Dermis blood vessel endothelial cell (primary cell): ENCODE results near the gene SIK2. TPM values are rescaled to one million over a fixed set of nuclear protein-coding genes. Genes with fewer than 3 reads are reported as not detected.
"Not testable (repeated sequence)": the region's sequence is repeated elsewhere in the genome, so short reads cannot be mapped to it uniquely, and the experiment has no call there.

Experiments
- DNase-seq: peaks from one replicate; pipeline ENCODE4 v3.0.0; 2010
- total RNA-seq: library from RNA; depleted of rRNA; stranded (reverse); fragments of >200 nt; gene quantifications from 2 replicates; pipeline ENCODE4 v1.2.3, GENCODE V29; 2014

The SIK2 gene
- total RNA-seq, 1 donor from 2014 or later = 12.8 TPM

- DNase-seq = no peak
Measured at GRCh38 chr11:111629499-111629898, 27.2 kb downstream of the SIK2 start.

GRCh38 chr11:111631024-111631665 lies 28.9 kb downstream of the SIK2 start:
- DNase-seq = no peak

- DNase-seq = peak; percentile 53
Measured at GRCh38 chr11:111631666-111632039, 29.4 kb downstream of the SIK2 start.

GRCh38 chr11:111632516-111633220 lies 30.4 kb downstream of the SIK2 start:
- DNase-seq = no peak

GRCh38 chr11:111633248-111633647 lies 31.0 kb downstream of the SIK2 start:
- peak; percentile 3 for DNase-seq

GRCh38 chr11:111633756-111634362 lies 31.6 kb downstream of the SIK2 start:
- DNase-seq = peak; percentile 74

GRCh38 chr11:111634981-111635705 lies 32.9 kb downstream of the SIK2 start:
- peak; percentile 31 for DNase-seq

- DNase-seq = peak; percentile 6
Measured at GRCh38 chr11:111635706-111636045, 33.4 kb downstream of the SIK2 start.

GRCh38 chr11:111637885-111638284 lies 35.6 kb downstream of the SIK2 start:
- no peak for DNase-seq

- DNase-seq = no peak
Measured at GRCh38 chr11:111639226-111639925, 37.1 kb downstream of the SIK2 start.

GRCh38 chr11:111641339-111642015 lies 39.2 kb downstream of the SIK2 start:
- peak; percentile 67 for DNase-seq

- no peak for DNase-seq
Measured at GRCh38 chr11:111642542-111642941, 40.3 kb downstream of the SIK2 start.

GRCh38 chr11:111644922-111645321 lies 42.7 kb downstream of the SIK2 start:
- DNase-seq = no peak

GRCh38 chr11:111645657-111646316 lies 43.5 kb downstream of the SIK2 start:
- no peak for DNase-seq

GRCh38 chr11:111651336-111651735 lies 49.1 kb downstream of the SIK2 start:
- DNase-seq = not testable (repeated sequence)

- no peak for DNase-seq
Measured at GRCh38 chr11:111652184-111652583, 49.9 kb downstream of the SIK2 start.

GRCh38 chr11:111654601-111655000 lies 52.4 kb downstream of the SIK2 start:
- no peak for DNase-seq

- DNase-seq = no peak
Measured at GRCh38 chr11:111655924-111656323, 53.7 kb downstream of the SIK2 start.

- not testable (repeated sequence) for DNase-seq
Measured at GRCh38 chr11:111657905-111658304, 55.7 kb downstream of the SIK2 start.

GRCh38 chr11:111658493-111658892 lies 56.2 kb downstream of the SIK2 start:
- not testable (repeated sequence) for DNase-seq
